Measurements from ENCODE around the gene KIF23. TPM values are rescaled to one million over a fixed set of nuclear protein-coding genes. Genes with fewer than 3 reads are reported as not detected.
"Not testable (repeated sequence)": the region's sequence is repeated elsewhere in the genome, so short reads cannot be mapped to it uniquely, and the experiment has no call there.

KIF23 gene
- 32.5 TPM for total RNA-seq
- 0.79 TPM for polyA plus RNA-seq

GRCh38 chr15:69413822-69414700 lies at the start of gene KIF23:
KIF23 (plus strand) TSS chr15:69414349; CDS start chr15:69414466, 117 bp downstream.
- WGBS = 2% methylated on average over 78 of the region's 78 CpGs
- peak; percentile 82 for DNase-seq (ENCODE audit: extremely low spot score)
- Histone ChIP-seq H3K27ac (ENCODE audit: low read depth) (no peak within 1 kb of the TSS), H3K36me3 (ENCODE audit: insufficient read depth) (no peaks in the 10 kb centered on the region), H3K4me3 (ENCODE audit: low read depth, low read length) (peak within 1 kb of the TSS; percentile 77), H3K4me1 (ENCODE audit: insufficient read depth) (no peaks in the 10 kb centered on the region)

DNA sequence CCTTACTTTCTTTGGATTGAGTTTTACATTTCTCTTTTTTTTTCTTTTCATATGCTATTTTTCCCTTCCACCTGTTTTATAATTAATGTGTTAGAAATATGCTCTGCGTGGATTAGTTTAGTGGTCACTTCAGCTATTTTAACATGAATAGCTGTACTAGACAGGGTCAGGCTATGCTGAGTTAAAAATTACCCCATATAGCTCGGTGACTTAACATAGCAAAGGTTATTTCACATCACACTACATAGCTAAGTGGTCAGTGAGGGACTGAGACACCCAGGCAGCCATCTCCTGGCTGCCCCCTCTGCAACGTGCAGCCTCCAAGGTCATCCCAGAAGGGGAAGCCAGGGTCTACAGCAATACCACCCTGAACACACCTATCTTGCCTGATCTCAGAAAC lies 46.9 kb upstream of the KIF23 start:
- no peak for DNase-seq (ENCODE audit: extremely low spot score)
- 72% methylated on average over 3 of the region's 3 CpGs for WGBS
- Histone ChIP-seq H3K4me3 (ENCODE audit: low read depth, low read length) (no peak overlapping the region), H3K27ac (ENCODE audit: low read depth) (no peak overlapping the region), H3K36me3 (ENCODE audit: insufficient read depth) (no peaks in the 10 kb centered on the region), H3K4me1 (ENCODE audit: insufficient read depth) (no peaks in the 10 kb centered on the region)

GRCh38 chr15:69369631-69370030 lies 44.5 kb upstream of the KIF23 start:
- H3K4me1 ChIP-seq (ENCODE audit: insufficient read depth) = no peaks in the 10 kb centered on the region
- no peaks in the 10 kb centered on the region for H3K36me3 ChIP-seq (ENCODE audit: insufficient read depth)
- no peak overlapping the region for H3K4me3 ChIP-seq (ENCODE audit: low read depth, low read length)
- WGBS = 74% methylated on average over 2 of the region's 2 CpGs
- DNase-seq (ENCODE audit: extremely low spot score) = no peak
- H3K27ac ChIP-seq (ENCODE audit: low read depth) = no peak overlapping the region

- WGBS = 93% methylated on average over 6 of the region's 6 CpGs
- H3K36me3 ChIP-seq (ENCODE audit: insufficient read depth) = no peaks in the 10 kb centered on the region
- DNase-seq (ENCODE audit: extremely low spot score) = no peak
These were observed 40.7 kb upstream of the KIF23 start for GRCh38 chr15:69373406-69373805.

DNA sequence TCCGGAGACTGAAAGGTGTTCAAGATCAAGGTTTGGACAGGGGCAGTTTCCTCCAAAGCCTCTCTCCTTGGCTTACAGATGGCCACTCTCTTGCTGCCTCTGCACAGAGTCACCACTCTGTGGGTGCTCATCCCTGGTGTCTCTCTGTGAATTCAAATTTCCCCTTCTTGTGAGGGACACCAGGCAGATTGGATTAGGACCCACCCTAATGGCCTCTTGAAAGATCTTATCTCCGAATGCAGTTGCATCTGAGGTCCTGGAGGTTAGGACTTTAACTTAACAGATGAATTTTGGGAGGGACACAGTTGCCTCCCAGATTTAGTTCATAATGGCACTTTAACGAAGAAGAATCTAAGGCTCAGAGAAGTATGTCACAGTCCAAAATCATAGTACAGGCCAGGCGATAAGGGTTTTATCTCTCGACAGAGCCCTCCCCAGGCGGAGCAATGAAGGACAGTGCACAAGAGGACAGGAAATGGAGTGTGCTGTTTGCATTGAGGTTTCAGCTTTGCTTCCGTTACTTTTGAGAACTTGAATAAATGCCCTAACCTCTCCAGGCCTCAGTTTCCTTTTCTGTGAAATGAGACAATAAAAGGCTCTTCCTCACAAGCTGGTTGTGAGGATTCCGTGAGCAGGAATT lies 38.9 kb upstream of the KIF23 start:
- H3K4me1 ChIP-seq (ENCODE audit: insufficient read depth) = no peaks in the 10 kb centered on the region
- 70% methylated on average over 8 of the region's 8 CpGs for WGBS
- no peak overlapping the region for H3K4me3 ChIP-seq (ENCODE audit: low read depth, low read length)
- H3K27ac ChIP-seq (ENCODE audit: low read depth) = no peak overlapping the region
- DNase-seq (ENCODE audit: extremely low spot score) = no peak
- no peaks in the 10 kb centered on the region for H3K36me3 ChIP-seq (ENCODE audit: insufficient read depth)

More at GRCh38 chr15:69373406-69373805, 40.7 kb upstream of the KIF23 start:
- Histone ChIP-seq H3K4me3 (ENCODE audit: low read depth, low read length) (no peak overlapping the region), H3K27ac (ENCODE audit: low read depth) (no peak overlapping the region), H3K4me1 (ENCODE audit: insufficient read depth) (no peaks in the 10 kb centered on the region)

GRCh38 chr15:69377216-69377970 lies 36.8 kb upstream of the KIF23 start:
- H3K4me1 ChIP-seq (ENCODE audit: insufficient read depth) = no peaks in the 10 kb centered on the region
- no peaks in the 10 kb centered on the region for H3K36me3 ChIP-seq (ENCODE audit: insufficient read depth)
- no peak for DNase-seq (ENCODE audit: extremely low spot score)
- 92% methylated on average over 8 of the region's 8 CpGs for WGBS
- no peak overlapping the region for H3K4me3 ChIP-seq (ENCODE audit: low read depth, low read length)
- no peak overlapping the region for H3K27ac ChIP-seq (ENCODE audit: low read depth)

DNA sequence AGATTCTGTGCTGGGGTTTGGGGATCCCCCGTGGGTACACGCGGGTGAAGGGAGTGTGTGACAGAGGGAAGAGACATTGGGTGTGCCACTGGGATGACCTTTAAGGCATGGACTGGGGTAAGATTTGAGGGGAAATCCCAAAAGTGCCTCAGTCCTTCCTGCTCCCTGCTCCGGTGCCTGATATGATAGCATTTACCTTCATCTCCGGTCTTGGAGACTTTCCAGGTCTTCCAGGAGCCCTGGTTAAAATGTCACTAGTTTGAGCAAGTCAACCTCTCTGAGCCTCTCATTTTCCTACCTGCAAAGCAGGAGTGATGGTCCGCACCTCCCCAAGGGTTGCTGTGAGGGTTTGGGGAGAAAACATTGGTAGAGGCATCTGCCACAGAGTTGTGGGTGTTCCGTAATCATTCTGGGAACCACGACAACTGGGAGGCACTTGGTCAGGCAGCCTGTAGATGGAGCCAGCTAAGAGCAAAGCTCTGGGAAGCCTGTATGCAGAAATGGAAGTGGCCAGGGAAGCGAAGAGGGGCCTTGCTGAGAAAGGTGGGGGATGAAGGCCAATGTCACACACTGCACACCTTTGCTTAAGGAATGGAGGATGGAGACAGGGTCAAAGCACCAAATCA lies 33.9 kb upstream of the KIF23 start:
- no peak for DNase-seq (ENCODE audit: extremely low spot score)
- Histone ChIP-seq H3K4me3 (ENCODE audit: low read depth, low read length) (no peak overlapping the region), H3K27ac (ENCODE audit: low read depth) (no peak overlapping the region), H3K4me1 (ENCODE audit: insufficient read depth) (no peaks in the 10 kb centered on the region), H3K36me3 (ENCODE audit: insufficient read depth) (no peaks in the 10 kb centered on the region)
- WGBS = 83% methylated on average over 9 of the region's 9 CpGs

GRCh38 chr15:69380726-69381105 lies 33.4 kb upstream of the KIF23 start:
- H3K4me1 ChIP-seq (ENCODE audit: insufficient read depth) = no peaks in the 10 kb centered on the region
- WGBS = 94% methylated on average over 10 of the region's 10 CpGs
- DNase-seq (ENCODE audit: extremely low spot score) = no peak

GRCh38 chr15:69382176-69382575 lies 32.0 kb upstream of the KIF23 start:
- DNase-seq (ENCODE audit: extremely low spot score); H3K36me3 ChIP-seq (ENCODE audit: insufficient read depth); H3K4me3 ChIP-seq (ENCODE audit: low read depth, low read length); H3K4me1 ChIP-seq (ENCODE audit: insufficient read depth); H3K27ac ChIP-seq (ENCODE audit: low read depth): not testable (repeated sequence)
- 96% methylated on average over 10 of the region's 10 CpGs for WGBS

More at GRCh38 chr15:69380726-69381105, 33.4 kb upstream of the KIF23 start:
- Histone ChIP-seq H3K36me3 (ENCODE audit: insufficient read depth) (no peaks in the 10 kb centered on the region), H3K27ac (ENCODE audit: low read depth) (no peak overlapping the region), H3K4me3 (ENCODE audit: low read depth, low read length) (no peak overlapping the region)

DNA sequence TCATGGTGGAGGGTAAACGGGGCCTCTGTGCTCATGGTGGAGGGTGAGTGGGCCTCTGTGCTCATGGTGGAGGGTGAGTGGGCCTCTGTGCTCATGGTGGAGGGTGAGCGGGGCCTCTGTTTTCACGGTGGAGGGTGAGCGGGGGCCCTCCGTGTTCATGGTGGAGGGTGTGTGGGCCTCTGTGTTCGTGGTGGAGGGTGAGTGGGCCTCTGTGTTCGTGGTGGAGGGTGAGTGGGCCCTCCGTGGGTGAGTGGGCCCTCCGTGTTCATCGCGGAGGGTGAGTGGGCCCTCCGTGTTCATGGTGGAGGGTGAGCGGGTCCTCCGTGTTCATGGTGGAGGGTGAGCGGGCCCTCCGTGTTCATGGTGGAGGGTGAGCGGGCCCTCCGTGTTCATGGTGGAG lies 30.1 kb upstream of the KIF23 start:
- H3K36me3 ChIP-seq (ENCODE audit: insufficient read depth); H3K4me3 ChIP-seq (ENCODE audit: low read depth, low read length); DNase-seq (ENCODE audit: extremely low spot score); H3K4me1 ChIP-seq (ENCODE audit: insufficient read depth); H3K27ac ChIP-seq (ENCODE audit: low read depth): not testable (repeated sequence)
- 95% methylated on average over 16 of the region's 18 CpGs for WGBS

- WGBS = 88% methylated on average over 12 of the region's 12 CpGs
- no peaks in the 10 kb centered on the region for H3K36me3 ChIP-seq (ENCODE audit: insufficient read depth)
- no peak overlapping the region for H3K4me3 ChIP-seq (ENCODE audit: low read depth, low read length)
- no peak overlapping the region for H3K27ac ChIP-seq (ENCODE audit: low read depth)
- DNase-seq (ENCODE audit: extremely low spot score) = no peak
- no peaks in the 10 kb centered on the region for H3K4me1 ChIP-seq (ENCODE audit: insufficient read depth)
These were observed 29.2 kb upstream of the KIF23 start for GRCh38 chr15:69384626-69385598.

DNA sequence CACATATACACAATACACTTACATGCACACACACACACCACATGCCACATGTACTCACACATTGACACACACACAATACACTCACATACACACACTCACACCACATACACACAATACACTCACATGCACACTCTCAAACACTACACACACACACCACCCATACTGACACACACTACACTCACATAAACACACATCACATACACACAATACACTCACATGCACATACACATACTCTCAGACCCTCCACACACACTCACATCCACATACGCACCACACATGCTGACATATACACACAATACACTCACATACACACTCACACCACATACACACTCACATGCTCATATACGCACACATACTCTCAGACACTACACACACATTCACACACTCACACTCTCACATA lies 28.3 kb upstream of the KIF23 start:
- H3K4me1 ChIP-seq (ENCODE audit: insufficient read depth) = no peaks in the 10 kb centered on the region
- 98% methylated on average over 2 of the region's 2 CpGs for WGBS
- DNase-seq (ENCODE audit: extremely low spot score) = no peak
- no peaks in the 10 kb centered on the region for H3K36me3 ChIP-seq (ENCODE audit: insufficient read depth)
- H3K27ac ChIP-seq (ENCODE audit: low read depth) = no peak overlapping the region
- no peak overlapping the region for H3K4me3 ChIP-seq (ENCODE audit: low read depth, low read length)
